CD8-positive, alpha-beta memory T cell (primary cell): ENCODE measurements around the gene TPP2. TPM values are rescaled to one million over a fixed set of nuclear protein-coding genes. Genes with fewer than 3 reads are reported as not detected.

ENCODE experiments used
- CTCF ChIA-PET: fragments of 350-600 bp; sonication (Branson Sonifier 250); formaldehyde crosslinking; loops from one replicate; lab custom pipeline; 2021; ENCODE audit warnings: antibody characterized with exemption; lab: Charles Lee
- POLR2A ChIA-PET: fragments of 350-600 bp; sonication (Branson Sonifier 250); formaldehyde crosslinking; loops from one replicate; lab custom pipeline; 2021; ENCODE audit warnings: antibody characterized with exemption; lab: Charles Lee
- DNase-seq, 5 donors: peaks; one replicate each; pipeline versions ENCODE4 v3.0.0 to v3.0.0-alpha.2; 2020 to 2022; ENCODE audit warnings: mixed read lengths in 1 of 5
- H3K27ac ChIP-seq: one replicate; pipeline ENCODE4 v1.7.0; 2013; ENCODE audit warnings: low read depth, mild to moderate bottlenecking, low read length, moderate library complexity
- H3K27me3 ChIP-seq: 2 replicates; pipeline ENCODE4 v1.7.0; 2013; ENCODE audit warnings: low read length, mild to moderate bottlenecking; ENCODE audit not compliant: insufficient read depth, poor library complexity, severe bottlenecking
- H3K36me3 ChIP-seq: 2 replicates; pipeline ENCODE4 v1.7.0; 2013; ENCODE audit warnings: mild to moderate bottlenecking, low read length, moderate library complexity; ENCODE audit not compliant: insufficient read depth
- H3K4me1 ChIP-seq: 2 replicates; pipeline ENCODE4 v1.7.0; 2013; ENCODE audit warnings: mild to moderate bottlenecking, low read length, moderate library complexity; ENCODE audit not compliant: insufficient read depth
- H3K4me3 ChIP-seq: 2 replicates; pipeline ENCODE4 v1.7.0; 2013; ENCODE audit warnings: mild to moderate bottlenecking, low read length
- H3K9me3 ChIP-seq: 2 replicates; pipeline ENCODE4 v1.7.0; 2013; ENCODE audit warnings: mild to moderate bottlenecking, low read length
- H3K27ac Mint-ChIP-seq, 8 donors: one replicate each; pipeline ENCODE4 v1.8.0; 2020 to 2021; ENCODE audit warnings: mixed read lengths in 8 of 8, mild to moderate bottlenecking in 6 of 8, inconsistent platforms in 3 of 8, moderate library complexity in 3 of 8
- H3K27me3 Mint-ChIP-seq, 2 donors: one replicate each; pipeline ENCODE4 v1.8.0; 2020 to 2021; ENCODE audit warnings: mixed read lengths in 2 of 2, mild to moderate bottlenecking in 1 of 2, moderate library complexity in 1 of 2
- H3K36me3 Mint-ChIP-seq, 3 donors: one replicate each; pipeline ENCODE4 v1.8.0; 2020 to 2021; ENCODE audit warnings: mixed read lengths in 3 of 3, inconsistent platforms in 1 of 3, mild to moderate bottlenecking in 1 of 3
- H3K4me1 Mint-ChIP-seq, 3 donors: one replicate each; pipeline ENCODE4 v1.8.0; 2020 to 2021; ENCODE audit warnings: mixed read lengths in 3 of 3, inconsistent platforms in 1 of 3, mild to moderate bottlenecking in 1 of 3
- H3K4me3 Mint-ChIP-seq, 7 donors: one replicate each; pipeline ENCODE4 v1.8.0; 2020 to 2021; ENCODE audit warnings: mixed read lengths in 7 of 7, mild to moderate bottlenecking in 6 of 7, moderate library complexity in 4 of 7, inconsistent platforms in 2 of 7
- H3K9me3 Mint-ChIP-seq, 5 donors: one replicate each; pipeline ENCODE4 v1.8.0; 2020 to 2022; ENCODE audit warnings: mixed read lengths in 5 of 5, mild to moderate bottlenecking in 3 of 5, moderate library complexity in 2 of 5, inconsistent platforms in 1 of 5
- polyA plus RNA-seq: library from polyadenylated mRNA; unstranded; fragments of 300-500 nt; fragmentation: Illumina TruSeq; gene quantifications from one replicate; pipeline ENCODE4 v1.2.3, GENCODE V29; 2021
- total RNA-seq, 2 experiments: library from RNA; stranded (reverse); gene quantifications; one replicate each; pipeline ENCODE4 v1.2.3, GENCODE V29; 2021

The TPP2 gene
- total and polyA plus RNA-seq, 3 experiments from 2014 or later: 63.5 to 77.7 (median 74.0) TPM

DNA sequence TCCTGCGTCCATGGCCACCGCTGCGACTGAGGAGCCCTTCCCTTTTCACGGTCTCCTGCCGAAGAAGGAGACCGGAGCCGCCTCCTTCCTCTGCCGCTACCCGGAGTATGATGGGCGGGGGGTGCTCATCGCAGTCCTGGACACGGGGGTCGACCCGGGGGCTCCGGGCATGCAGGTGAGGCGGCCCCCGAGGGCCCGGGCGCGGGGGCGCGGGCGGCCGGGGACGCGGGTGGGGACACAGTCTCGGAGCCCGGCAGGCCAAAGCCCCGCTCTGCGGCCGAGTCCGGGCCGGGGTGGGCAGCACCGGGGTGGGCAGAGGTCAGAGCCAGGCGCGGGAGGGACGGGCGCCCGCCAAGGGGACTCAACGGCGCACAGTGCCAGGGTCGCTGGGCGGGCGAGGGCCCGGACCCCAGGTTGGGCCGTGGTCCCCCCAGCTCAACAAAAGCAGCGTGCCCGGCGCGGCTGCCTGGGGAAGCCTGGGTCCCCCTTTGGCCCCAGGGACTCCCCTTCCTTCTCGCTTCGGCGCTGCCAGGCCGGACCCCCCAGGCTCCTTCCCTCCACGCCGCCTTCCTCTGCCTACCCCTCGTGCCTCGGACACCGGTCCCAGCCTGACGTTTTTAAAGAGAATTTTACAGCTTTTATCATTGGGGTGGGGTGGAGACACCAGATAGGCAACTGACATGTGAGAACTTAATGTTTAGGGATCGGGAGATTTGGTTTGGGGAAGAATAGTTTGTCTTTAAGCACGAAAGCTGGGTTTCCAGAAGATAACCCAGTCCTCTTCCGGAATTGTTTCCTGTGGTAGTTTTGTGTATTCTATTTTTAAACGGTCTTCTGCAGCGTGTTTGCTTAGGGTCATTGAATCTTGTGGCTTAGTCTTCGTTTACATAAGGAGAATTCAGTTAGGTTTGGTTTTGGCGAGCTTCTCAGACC, 509 bp downstream of the TPP2 start:
- Mint-ChIP-seq H3K9me3 (no peaks in the 10 kb centered on the region), H3K4me1 (peaks cover 69 to 75% (median 74%) of the 10 kb centered on the region in 3 donors), H3K4me3 (peak overlapping the region; percentile 97 to 100 (median 98)), H3K27me3 (peaks cover 0 to 1% of the 10 kb centered on the region in 2 donors), H3K27ac (peak overlapping the region; percentile 99 to 100 (median 100)), H3K36me3 (peaks cover 0 to 36% (median 8%) of the 10 kb centered on the region in 3 donors)
- Histone ChIP-seq H3K4me3 (peak overlapping the region; percentile 98), H3K36me3 (no peaks in the 10 kb centered on the region), H3K27ac (peak overlapping the region; percentile 100), H3K4me1 (peaks cover 48% of the 10 kb centered on the region), H3K9me3 (no peaks in the 10 kb centered on the region), H3K27me3 (no peaks in the 10 kb centered on the region)
- POLR2A ChIA-PET: interaction anchor here (0.6 to 5.1 kb wide), 10 partner anchors 9 to 258 kb away, joined by 3 to 171 read pairs (median 4); partner anchors contain the start of genes ERCC5 and TEX30
- DNase-seq: peak in 3 of 5 donors; percentile 8 to 56 (median 36)
- CTCF ChIA-PET: interaction anchor here (0.8 to 8.2 kb wide), 7 partner anchors 8 to 273 kb away, joined by 3 to 72 read pairs (median 3); no protein-coding TSS in a partner anchor

DNA sequence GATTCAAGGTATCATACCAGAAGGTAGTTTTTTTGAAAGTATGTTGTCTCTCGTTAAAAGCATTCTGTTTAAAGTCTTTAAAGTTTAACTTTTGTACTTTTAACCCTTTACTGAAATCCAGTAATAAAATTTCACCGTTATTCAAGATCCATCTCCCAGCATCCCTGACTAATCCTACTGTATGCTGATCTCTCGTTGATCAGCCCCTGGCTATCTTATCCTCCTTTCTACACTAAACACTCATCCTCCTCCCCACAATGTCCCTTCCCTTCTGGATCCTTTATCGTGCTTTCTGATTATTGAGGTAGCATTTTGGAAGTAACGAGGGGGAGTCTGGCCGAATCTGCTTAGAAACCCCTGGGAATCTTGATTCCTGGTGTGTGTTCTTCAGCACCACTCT, 1.3 kb downstream of the TPP2 start:
- Histone ChIP-seq H3K4me1 (peaks cover 50% of the 10 kb centered on the region), H3K36me3 (no peaks in the 10 kb centered on the region), H3K27ac (peak overlapping the region; percentile 100), H3K9me3 (no peaks in the 10 kb centered on the region), H3K27me3 (no peaks in the 10 kb centered on the region), H3K4me3 (peak overlapping the region; percentile 75)
- CTCF ChIA-PET: interaction anchor here (1.7 to 8.2 kb wide), 2 partner anchors 16 to 52 kb away, joined by 4 to 72 read pairs; no protein-coding TSS in a partner anchor
- peaks cover 0 to 42% (median 8%) of the 10 kb centered on the region in 3 donors for H3K36me3 Mint-ChIP-seq
- H3K27me3 Mint-ChIP-seq: peaks cover 0 to 4% of the 10 kb centered on the region in 2 donors
- H3K27ac Mint-ChIP-seq: peak overlapping the region; percentile 92 to 100 (median 97)
- peak overlapping the region; percentile 89 to 98 (median 96) for H3K4me3 Mint-ChIP-seq
- H3K4me1 Mint-ChIP-seq: peaks cover 71 to 76% (median 74%) of the 10 kb centered on the region in 3 donors
- H3K9me3 Mint-ChIP-seq: no peaks in the 10 kb centered on the region
- POLR2A ChIA-PET: interaction anchor here (0.6 to 5.1 kb wide), 3 partner anchors 9 to 248 kb away, joined by 3 to 171 read pairs (median 10); partner anchors contain the start of gene ERCC5
- no peak for DNase-seq

DNA sequence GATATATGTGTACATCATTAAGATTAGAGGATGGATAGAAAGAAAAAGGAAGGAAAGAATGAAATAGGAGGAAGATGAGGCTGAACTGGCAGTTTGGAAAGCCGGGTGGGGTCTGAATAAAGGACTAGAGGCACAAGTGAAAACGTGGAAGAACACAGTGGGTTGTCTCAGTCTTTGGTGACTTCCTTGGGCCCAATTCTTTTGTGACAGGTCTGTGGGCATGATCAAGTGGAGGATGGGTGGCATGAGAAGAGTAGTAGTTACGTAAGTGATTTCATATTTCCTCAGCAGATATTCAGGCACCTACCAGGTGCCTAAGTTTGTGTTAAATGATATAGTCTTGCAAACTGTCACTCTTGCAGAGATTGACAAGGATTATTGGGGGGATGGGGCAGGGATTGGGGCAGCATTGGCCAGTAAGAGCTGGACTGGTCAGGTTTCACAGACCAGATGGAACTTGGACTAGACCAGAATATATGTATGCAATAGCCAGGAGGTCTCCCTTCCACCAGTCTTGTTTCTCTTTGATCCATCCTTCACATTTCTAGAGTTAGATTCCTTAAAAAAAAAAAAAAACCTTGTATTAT, 2.7 kb downstream of the TPP2 start:
- H3K27me3 Mint-ChIP-seq: peaks cover 0 to 5% of the 10 kb centered on the region in 2 donors
- H3K27ac Mint-ChIP-seq: peak overlapping the region; percentile 48 to 97 (median 70)
- H3K4me1 Mint-ChIP-seq: peaks cover 80 to 84% (median 83%) of the 10 kb centered on the region in 3 donors
- CTCF ChIA-PET: no interaction called here
- H3K36me3 ChIP-seq: peaks cover 3% of the 10 kb centered on the region
- POLR2A ChIA-PET: no interaction called here
- no peaks in the 10 kb centered on the region for H3K27me3 ChIP-seq
- H3K9me3 ChIP-seq: no peaks in the 10 kb centered on the region
- H3K27ac ChIP-seq: no peak overlapping the region
- H3K36me3 Mint-ChIP-seq: peaks cover 0 to 56% (median 9%) of the 10 kb centered on the region in 3 donors
- H3K4me3 ChIP-seq: peak overlapping the region; percentile 11
- peaks cover 62% of the 10 kb centered on the region for H3K4me1 ChIP-seq
- peak overlapping the region; percentile 89 to 98 (median 96) for H3K4me3 Mint-ChIP-seq
- no peaks in the 10 kb centered on the region for H3K9me3 Mint-ChIP-seq
- peak in 2 of 5 donors; percentile 24 to 48 for DNase-seq

- H3K4me1 Mint-ChIP-seq: peaks cover 69 to 86% (median 82%) of the 10 kb centered on the region in 3 donors
- ChIA-PET CTCF (interaction anchor here (0.8 to 3.0 kb wide), 4 partner anchors 16 to 264 kb away, joined by 3 to 20 read pairs (median 3); no protein-coding TSS in a partner anchor), POLR2A (interaction anchor here (0.8 to 3.7 kb wide), 3 partner anchors 9 to 16 kb away, joined by 3 to 24 read pairs (median 4); partner anchors contain the start of gene TPP2)
- Histone ChIP-seq H3K4me1 (peaks cover 35% of the 10 kb centered on the region), H3K27me3 (no peaks in the 10 kb centered on the region), H3K9me3 (no peaks in the 10 kb centered on the region), H3K4me3 (no peak overlapping the region), H3K27ac (no peak overlapping the region), H3K36me3 (peaks cover 35% of the 10 kb centered on the region)
- DNase-seq: no peak
- peak overlapping the region in 2 of 8 donors; percentile 23 to 43 for H3K27ac Mint-ChIP-seq
- peaks cover 0 to 4% of the 10 kb centered on the region in 2 donors for H3K27me3 Mint-ChIP-seq
- H3K36me3 Mint-ChIP-seq: peaks cover 13 to 84% (median 24%) of the 10 kb centered on the region in 3 donors
- no peaks in the 10 kb centered on the region for H3K9me3 Mint-ChIP-seq
- H3K4me3 Mint-ChIP-seq: no peak overlapping the region
Observed at GRCh38 chr13:102606537-102607309, 9.9 kb downstream of the TPP2 start.

- CTCF ChIA-PET: interaction anchor here (1.4 kb wide), 1 partner anchor 18 kb away, joined by 5 read pairs; no protein-coding TSS in a partner anchor
- no peaks in the 10 kb centered on the region for H3K9me3 Mint-ChIP-seq
- POLR2A ChIA-PET: no interaction called here
- H3K27me3 Mint-ChIP-seq: no peaks in the 10 kb centered on the region
- Histone ChIP-seq H3K36me3 (peaks cover 35% of the 10 kb centered on the region), H3K27ac (no peak overlapping the region), H3K4me1 (peaks cover 16% of the 10 kb centered on the region), H3K9me3 (no peaks in the 10 kb centered on the region), H3K4me3 (no peak overlapping the region), H3K27me3 (no peaks in the 10 kb centered on the region)
- H3K36me3 Mint-ChIP-seq: peaks cover 13 to 84% (median 24%) of the 10 kb centered on the region in 3 donors
- peaks cover 66 to 85% (median 78%) of the 10 kb centered on the region in 3 donors for H3K4me1 Mint-ChIP-seq
- peak overlapping the region in 1 of 7 donors; percentile 13 for H3K4me3 Mint-ChIP-seq
- no peak for DNase-seq
- H3K27ac Mint-ChIP-seq: peak overlapping the region in 4 of 8 donors; percentile 24 to 90 (median 77)
Observed at GRCh38 chr13:102608974-102609373, 12.2 kb downstream of the TPP2 start.

GRCh38 chr13:102609696-102610095, 12.9 kb downstream of the TPP2 start:
- DNase-seq: peak in 1 of 5 donors; percentile 38
- peak overlapping the region in 4 of 8 donors; percentile 21 to 57 (median 50) for H3K27ac Mint-ChIP-seq
- H3K9me3 Mint-ChIP-seq: no peaks in the 10 kb centered on the region
- POLR2A ChIA-PET: no interaction called here
- H3K36me3 Mint-ChIP-seq: peaks cover 13 to 84% (median 24%) of the 10 kb centered on the region in 3 donors
- H3K36me3 ChIP-seq: peaks cover 30% of the 10 kb centered on the region
- no peak overlapping the region for H3K27ac ChIP-seq
- H3K4me3 Mint-ChIP-seq: peak overlapping the region in 1 of 7 donors; percentile 7
- H3K4me1 Mint-ChIP-seq: peaks cover 62 to 83% (median 77%) of the 10 kb centered on the region in 3 donors
- H3K27me3 ChIP-seq: no peaks in the 10 kb centered on the region
- H3K27me3 Mint-ChIP-seq: no peaks in the 10 kb centered on the region
- H3K4me3 ChIP-seq: no peak overlapping the region
- peaks cover 9% of the 10 kb centered on the region for H3K4me1 ChIP-seq
- H3K9me3 ChIP-seq: no peaks in the 10 kb centered on the region
- CTCF ChIA-PET: interaction anchor here (1.4 kb wide), 1 partner anchor 18 kb away, joined by 5 read pairs; no protein-coding TSS in a partner anchor
